GM21717 (cell line): ENCODE data around the gene CNTN5.
"Not testable (repeated sequence)": the region's sequence is repeated elsewhere in the genome, so short reads cannot be mapped to it uniquely, and the experiment has no call there.

Source experiments
- ATAC-seq: cut with Tn5 transposase; IDR thresholded peaks from one replicate; pipeline ENCODE4 v1.9.1; 2021; ENCODE audit warnings: mild to moderate bottlenecking, moderate library complexity; ENCODE audit not compliant: unreplicated experiment

CNTN5 gene

GRCh38 chr11:100177651-100178050, 1156.9 kb downstream of the CNTN5 start:
- ATAC-seq: no peak

- ATAC-seq: no peak
Observed at GRCh38 chr11:100182350-100182749, 1161.6 kb downstream of the CNTN5 start.

GRCh38 chr11:100182927-100183326, 1162.2 kb downstream of the CNTN5 start:
- no peak for ATAC-seq

- ATAC-seq: no peak
Observed at GRCh38 chr11:100185588-100185987, 1164.8 kb downstream of the CNTN5 start.

- no peak for ATAC-seq
Observed at GRCh38 chr11:100188137-100188783, 1167.5 kb downstream of the CNTN5 start.

GRCh38 chr11:100190395-100190794, 1169.6 kb downstream of the CNTN5 start:
- no peak for ATAC-seq

- ATAC-seq: no peak
Observed at GRCh38 chr11:100192181-100192580, 1171.4 kb downstream of the CNTN5 start.

GRCh38 chr11:100203789-100204188, 1183.0 kb downstream of the CNTN5 start:
- no peak for ATAC-seq

GRCh38 chr11:100205926-100206325, 1185.2 kb downstream of the CNTN5 start:
- ATAC-seq: no peak

GRCh38 chr11:100208207-100208606, 1187.5 kb downstream of the CNTN5 start:
- ATAC-seq: no peak

GRCh38 chr11:100214791-100215190, 1194.0 kb downstream of the CNTN5 start:
- ATAC-seq: no peak

- ATAC-seq: no peak
Observed at GRCh38 chr11:100220801-100221200, 1200.1 kb downstream of the CNTN5 start.

GRCh38 chr11:100221791-100222190, 1201.0 kb downstream of the CNTN5 start:
- ATAC-seq: no peak

- ATAC-seq: no peak
Observed at GRCh38 chr11:100224541-100225034, 1203.8 kb downstream of the CNTN5 start.

GRCh38 chr11:100229086-100229485, 1208.3 kb downstream of the CNTN5 start:
- no peak for ATAC-seq

- ATAC-seq: no peak
Observed at GRCh38 chr11:100232006-100232405, 1211.3 kb downstream of the CNTN5 start.

- ATAC-seq: no peak
Observed at GRCh38 chr11:100235085-100235484, 1214.3 kb downstream of the CNTN5 start.

GRCh38 chr11:100240025-100240539, 1219.3 kb downstream of the CNTN5 start:
- no peak for ATAC-seq

GRCh38 chr11:100247704-100248103, 1227.0 kb downstream of the CNTN5 start:
- ATAC-seq: no peak

- not testable (repeated sequence) for ATAC-seq
Observed at GRCh38 chr11:100257238-100257803, 1236.6 kb downstream of the CNTN5 start.

- ATAC-seq: no peak
Observed at GRCh38 chr11:100269516-100269915, 1248.8 kb downstream of the CNTN5 start.

- ATAC-seq: no peak
Observed at GRCh38 chr11:100273066-100273815, 1252.5 kb downstream of the CNTN5 start.
